GM06990 (cell line): ENCODE results near the gene RAP1GAP2.

Experiments
- DNase-seq: peaks from one replicate; pipeline ENCODE4 v3.0.0-alpha.2; 2011; ENCODE audit not compliant: insufficient read length; ENCODE audit errors: extremely low read depth
- H3K27me3 ChIP-seq: replicated peaks from 2 replicates; pipeline ENCODE4 v1.6.0; 2011; ENCODE audit warnings: low read length; ENCODE audit not compliant: control insufficient read depth, insufficient read depth
- H3K36me3 ChIP-seq: 2 replicates; pipeline ENCODE4 v1.5.1; 2011; ENCODE audit warnings: low read length; ENCODE audit not compliant: control insufficient read depth, insufficient read depth
- H3K4me3 ChIP-seq: replicated peaks from 2 replicates; pipeline ENCODE4 v1.5.1; 2011; ENCODE audit warnings: low read depth, mild to moderate bottlenecking, control low read depth, low read length
- TF ChIP-seq, protein P1 (sequence below): IDR thresholded peaks from 2 replicates; pipeline ENCODE4 v1.5.1; 2011; ENCODE audit warnings: low read length, control low read depth, mild to moderate bottlenecking, inconsistent platforms; ENCODE audit not compliant: insufficient read depth, poor library complexity, severe bottlenecking

RAP1GAP2 gene

DNA sequence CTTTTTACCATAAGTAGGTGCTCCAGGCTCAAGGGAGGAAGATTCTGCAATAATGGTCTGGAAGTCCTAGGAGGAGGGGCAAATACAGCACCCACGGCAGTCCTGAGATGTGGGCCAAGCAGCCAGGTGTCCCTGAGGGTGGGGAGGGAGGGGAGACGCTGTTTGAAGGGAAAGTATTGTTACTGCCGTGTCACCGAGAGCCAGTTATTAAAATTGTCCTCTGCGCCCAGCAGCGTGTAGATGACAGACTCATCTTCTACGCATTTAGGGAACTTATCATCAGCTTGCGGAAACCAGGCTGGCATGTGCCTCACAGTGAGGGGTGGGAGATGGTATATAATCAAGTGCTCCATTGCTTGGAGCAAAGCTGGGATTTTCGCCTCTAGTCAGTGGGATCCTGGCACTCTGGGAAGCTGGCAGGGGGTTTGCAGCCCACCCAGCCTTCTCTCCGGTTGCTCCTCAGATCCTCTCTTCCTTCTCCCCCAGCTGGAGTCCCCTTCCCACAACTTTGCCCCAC lies 162.5 kb downstream of the RAP1GAP2 start:
- no peak for DNase-seq
- Histone ChIP-seq H3K27me3 (peaks cover 1% of the 10 kb centered on the region; the same call in 1 of the 2 replicates), H3K4me3 (no peak overlapping the region), H3K36me3 (no peaks in the 10 kb centered on the region)
- TF ChIP-seq, protein P1, sequence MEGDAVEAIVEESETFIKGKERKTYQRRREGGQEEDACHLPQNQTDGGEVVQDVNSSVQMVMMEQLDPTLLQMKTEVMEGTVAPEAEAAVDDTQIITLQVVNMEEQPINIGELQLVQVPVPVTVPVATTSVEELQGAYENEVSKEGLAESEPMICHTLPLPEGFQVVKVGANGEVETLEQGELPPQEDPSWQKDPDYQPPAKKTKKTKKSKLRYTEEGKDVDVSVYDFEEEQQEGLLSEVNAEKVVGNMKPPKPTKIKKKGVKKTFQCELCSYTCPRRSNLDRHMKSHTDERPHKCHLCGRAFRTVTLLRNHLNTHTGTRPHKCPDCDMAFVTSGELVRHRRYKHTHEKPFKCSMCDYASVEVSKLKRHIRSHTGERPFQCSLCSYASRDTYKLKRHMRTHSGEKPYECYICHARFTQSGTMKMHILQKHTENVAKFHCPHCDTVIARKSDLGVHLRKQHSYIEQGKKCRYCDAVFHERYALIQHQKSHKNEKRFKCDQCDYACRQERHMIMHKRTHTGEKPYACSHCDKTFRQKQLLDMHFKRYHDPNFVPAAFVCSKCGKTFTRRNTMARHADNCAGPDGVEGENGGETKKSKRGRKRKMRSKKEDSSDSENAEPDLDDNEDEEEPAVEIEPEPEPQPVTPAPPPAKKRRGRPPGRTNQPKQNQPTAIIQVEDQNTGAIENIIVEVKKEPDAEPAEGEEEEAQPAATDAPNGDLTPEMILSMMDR: no peak

DNA sequence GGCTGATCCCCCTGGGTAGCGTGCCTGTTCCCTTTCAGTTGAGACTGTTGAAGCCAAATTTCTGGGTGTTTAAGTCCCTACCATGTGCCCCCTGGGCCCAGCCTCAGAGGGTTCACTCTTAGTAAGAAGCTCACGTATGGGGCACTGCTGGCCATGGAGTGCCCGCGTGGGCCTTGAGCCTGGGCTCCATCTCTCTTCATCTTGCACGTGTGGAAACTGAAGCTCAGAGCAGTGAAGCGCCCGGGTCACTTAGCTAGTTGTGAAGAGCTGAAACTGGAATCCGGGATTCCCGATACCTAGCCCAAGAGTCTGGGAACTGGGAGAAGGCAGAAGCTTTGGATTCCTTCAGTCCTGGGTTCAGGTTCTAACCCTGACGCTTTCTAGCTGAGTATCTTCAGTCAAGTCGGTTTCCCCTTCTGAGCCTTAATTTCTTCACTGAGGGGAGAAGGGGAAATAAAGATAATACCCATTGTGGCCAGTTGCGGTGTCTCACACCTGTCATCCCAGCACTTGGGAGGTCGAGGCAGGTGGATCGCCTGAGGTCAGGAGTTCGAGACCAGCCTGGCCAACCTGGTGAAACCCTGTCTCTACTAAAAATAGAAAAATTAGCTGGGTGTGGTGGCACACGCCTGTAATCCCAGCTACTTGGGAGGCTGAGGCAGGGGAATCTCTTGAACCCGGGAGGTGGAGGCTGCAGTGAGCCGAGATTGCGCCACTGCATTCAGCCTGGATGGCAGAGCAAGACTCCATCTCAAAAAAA lies 163.3 kb downstream of the RAP1GAP2 start:
- H3K4me3 ChIP-seq: no peak overlapping the region
- no peaks in the 10 kb centered on the region for H3K36me3 ChIP-seq
- TF ChIP-seq, protein P1: no peak
- peaks cover 1% of the 10 kb centered on the region; the same call in 1 of the 2 replicates for H3K27me3 ChIP-seq
- DNase-seq: no peak

DNA sequence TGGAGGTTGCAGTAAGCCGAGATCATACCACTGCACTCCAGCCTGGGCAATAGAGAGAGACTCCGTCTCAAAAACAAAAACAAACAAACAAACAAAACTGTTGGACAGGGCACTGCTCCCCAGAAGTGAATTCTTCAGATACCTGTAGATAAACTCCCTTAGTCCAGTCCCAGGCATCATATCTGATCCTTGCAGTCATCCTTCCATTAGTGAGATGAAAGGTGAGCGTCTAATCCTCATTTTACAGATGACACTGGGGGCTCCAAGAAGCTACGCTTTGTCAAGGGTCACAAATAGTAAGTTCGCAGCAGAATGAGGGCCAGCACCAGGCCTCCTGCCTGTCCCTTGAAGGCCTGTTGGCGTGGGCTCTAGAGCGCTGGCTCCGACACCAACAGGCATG lies 165.2 kb downstream of the RAP1GAP2 start:
- no peak overlapping the region for H3K4me3 ChIP-seq
- TF ChIP-seq, protein P1: no peak
- DNase-seq: no peak
- H3K27me3 ChIP-seq: peaks cover 1% of the 10 kb centered on the region; the same call in 1 of the 2 replicates
- H3K36me3 ChIP-seq: no peaks in the 10 kb centered on the region

DNA sequence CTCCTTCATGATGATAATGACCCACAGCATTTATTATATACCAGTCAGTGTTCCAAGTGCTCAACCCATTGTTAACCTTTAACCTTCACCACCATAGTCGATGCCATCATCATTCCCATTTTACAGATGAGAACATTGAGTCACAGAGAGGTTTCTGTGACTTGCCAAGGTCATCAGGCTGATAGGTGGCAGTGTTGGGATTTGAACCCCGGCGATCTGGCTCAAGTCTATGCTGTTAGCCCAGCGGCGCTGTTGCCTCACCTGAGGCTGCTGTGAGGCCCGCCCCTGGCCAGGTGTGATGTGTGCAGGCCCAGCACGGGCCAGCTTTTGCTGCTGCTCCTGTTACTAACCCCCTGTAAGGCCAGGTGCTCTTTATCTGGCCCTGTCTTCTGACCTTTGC lies 166.0 kb downstream of the RAP1GAP2 start:
- DNase-seq: no peak
- Histone ChIP-seq H3K4me3 (no peak overlapping the region), H3K27me3 (peaks cover 1% of the 10 kb centered on the region; the same call in 1 of the 2 replicates), H3K36me3 (no peaks in the 10 kb centered on the region)
- TF ChIP-seq, protein P1: no peak

DNA sequence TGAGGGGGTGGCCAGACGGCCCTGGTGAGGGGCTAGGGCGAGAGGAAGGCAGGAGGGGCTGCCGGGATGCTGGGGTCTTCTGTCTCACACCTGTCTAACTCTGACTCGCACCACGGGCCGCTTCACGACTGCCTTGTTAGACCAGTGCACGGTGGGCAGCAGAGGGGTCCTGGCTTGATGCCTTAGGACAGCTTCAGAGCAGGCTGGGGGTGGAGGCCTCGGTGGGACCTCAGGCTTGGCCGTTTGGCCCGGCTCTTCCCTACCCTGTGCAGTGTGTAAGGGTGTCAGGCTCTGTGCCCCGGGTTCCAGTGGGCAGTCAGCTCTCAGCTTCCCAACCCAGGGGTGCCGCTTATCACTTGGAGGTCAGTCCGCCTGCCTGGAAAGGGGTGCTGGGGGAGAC lies 166.5 kb downstream of the RAP1GAP2 start:
- H3K36me3 ChIP-seq: no peaks in the 10 kb centered on the region
- no peaks in the 10 kb centered on the region; the same call in 1 of the 2 replicates for H3K27me3 ChIP-seq
- TF ChIP-seq, protein P1: no peak
- DNase-seq: no peak
- H3K4me3 ChIP-seq: no peak overlapping the region
